Muscle of leg (tissue), 11 donors: ENCODE results near the gene FBLN2. TPM values are rescaled to one million over a fixed set of nuclear protein-coding genes. Genes with fewer than 3 reads are reported as not detected.
A peak's percentile ranks its signal among the peaks of the same experiment; 100 is the strongest.

ENCODE experiments used
- DNase-seq: peaks from one replicate; pipeline ENCODE4 v3.0.0; 2013
- H3K27ac ChIP-seq: one replicate; pipeline ENCODE4 v1.5.1; 2013; ENCODE audit warnings: mild to moderate bottlenecking, low read length, control low read depth
- H3K27me3 ChIP-seq: one replicate; pipeline ENCODE4 v1.6.1; 2013; ENCODE audit warnings: low read length; ENCODE audit not compliant: control insufficient read depth, insufficient read depth
- H3K36me3 ChIP-seq: one replicate; pipeline ENCODE4 v1.6.1; 2013; ENCODE audit warnings: low read length; ENCODE audit not compliant: control insufficient read depth, insufficient read depth
- H3K4me1 ChIP-seq: one replicate; pipeline ENCODE4 v1.6.1; 2013; ENCODE audit warnings: low read length; ENCODE audit not compliant: control insufficient read depth, insufficient read depth
- H3K4me3 ChIP-seq: one replicate; pipeline ENCODE4 v1.5.1; 2013; ENCODE audit warnings: low read length, control low read depth
- H3K9me3 ChIP-seq: replicated peaks from 2 replicates; pipeline ENCODE4 v1.6.1; 2013; ENCODE audit warnings: low read depth, low read length; ENCODE audit not compliant: control insufficient read depth
- WGBS: methylation state at CpG from one replicate; pipeline ENCODE4 v1.1.5; 2013; ENCODE audit warnings: missing lambda C conversion rate; ENCODE audit not compliant: insufficient coverage; 5-methylcytosine and 5-hydroxymethylcytosine counted together
- polyA plus RNA-seq, 8 donors: library from polyadenylated mRNA; unstranded; fragments of 120-200 nt; gene quantifications; one replicate each; pipeline versions ENCODE4 v1.2.1 to v1.2.3, GENCODE V29; 2013; ENCODE audit warnings: inconsistent platforms in 1 of 8, low replicate concordance in 1 of 8; ENCODE audit not compliant: insufficient read length in 8 of 8, insufficient read depth in 1 of 8
- total RNA-seq: library from RNA; stranded (reverse); fragments of 120-200 nt; gene quantifications from one replicate; pipeline ENCODE4 v1.2.4, GENCODE V29; 2013

Gene FBLN2
- total and polyA plus RNA-seq, 9 donors, result 24.4 to 78.6 (median 61.1) TPM

- Histone ChIP-seq H3K27me3 (peaks cover 6% of the 10 kb centered on the region), H3K36me3 (no peaks in the 10 kb centered on the region), H3K27ac (no peak overlapping the region), H3K9me3 (peaks cover 2% of the 10 kb centered on the region), H3K4me3 (no peak overlapping the region), H3K4me1 (peaks cover 29% of the 10 kb centered on the region)
- DNase-seq, result no peak
- 79% methylated on average over 6 of the region's 9 CpGs for WGBS
Measured at GRCh38 chr3:13538520-13539291, 10.2 kb upstream of the FBLN2 start.

GRCh38 chr3:13539292-13539638 is 9.7 kb upstream of the FBLN2 start:
- Histone ChIP-seq H3K4me1 (peaks cover 29% of the 10 kb centered on the region), H3K4me3 (no peak overlapping the region), H3K27ac (no peak overlapping the region), H3K36me3 (no peaks in the 10 kb centered on the region), H3K9me3 (peaks cover 2% of the 10 kb centered on the region), H3K27me3 (peaks cover 6% of the 10 kb centered on the region)
- DNase-seq, result no peak
- 67% methylated on average over 1 of the region's 5 CpGs for WGBS

- 59% methylated on average over 6 of the region's 8 CpGs for WGBS
- Histone ChIP-seq H3K27ac (no peak overlapping the region), H3K4me1 (peaks cover 29% of the 10 kb centered on the region), H3K9me3 (peaks cover 2% of the 10 kb centered on the region), H3K4me3 (no peak overlapping the region), H3K27me3 (peaks cover 6% of the 10 kb centered on the region), H3K36me3 (no peaks in the 10 kb centered on the region)
- no peak for DNase-seq
Measured at GRCh38 chr3:13539671-13540070, 9.3 kb upstream of the FBLN2 start.

GRCh38 chr3:13540297-13540995 is 8.5 kb upstream of the FBLN2 start:
- 59% methylated on average over 4 of the region's 4 CpGs for WGBS
- no peak for DNase-seq
- H3K9me3 ChIP-seq, result peaks cover 2% of the 10 kb centered on the region

GRCh38 chr3:13541691-13542090 is 7.2 kb upstream of the FBLN2 start:
- no peaks in the 10 kb centered on the region for H3K36me3 ChIP-seq
- H3K27me3 ChIP-seq, result peaks cover 3% of the 10 kb centered on the region
- H3K4me3 ChIP-seq, result no peak overlapping the region
- no peak for DNase-seq
- no peak overlapping the region for H3K27ac ChIP-seq
- H3K9me3 ChIP-seq, result no peaks in the 10 kb centered on the region
- no CpG with 5 or more reads among the region's 3 CpGs for WGBS
- peaks cover 18% of the 10 kb centered on the region for H3K4me1 ChIP-seq

More at GRCh38 chr3:13540297-13540995, 8.5 kb upstream of the FBLN2 start:
- no peaks in the 10 kb centered on the region for H3K36me3 ChIP-seq
- H3K4me3 ChIP-seq, result no peak overlapping the region
- no peak overlapping the region for H3K27ac ChIP-seq
- H3K4me1 ChIP-seq, result peaks cover 27% of the 10 kb centered on the region
- H3K27me3 ChIP-seq, result peaks cover 4% of the 10 kb centered on the region

GRCh38 chr3:13542142-13542541 is 6.8 kb upstream of the FBLN2 start:
- WGBS, result no CpG with 5 or more reads among the region's 3 CpGs
- Histone ChIP-seq H3K27me3 (peaks cover 3% of the 10 kb centered on the region), H3K4me3 (no peak overlapping the region), H3K36me3 (no peaks in the 10 kb centered on the region), H3K27ac (no peak overlapping the region), H3K9me3 (no peaks in the 10 kb centered on the region), H3K4me1 (peaks cover 20% of the 10 kb centered on the region)
- no peak for DNase-seq

GRCh38 chr3:13543253-13543652 is 5.7 kb upstream of the FBLN2 start:
- DNase-seq, result peak; percentile 78
- WGBS, result 17% methylated on average over 1 of the region's 5 CpGs
- H3K36me3 ChIP-seq, result no peaks in the 10 kb centered on the region
- H3K4me1 ChIP-seq, result peaks cover 23% of the 10 kb centered on the region
- H3K4me3 ChIP-seq, result no peak overlapping the region
- H3K27me3 ChIP-seq, result peaks cover 9% of the 10 kb centered on the region
- peak overlapping the region; percentile 20 for H3K27ac ChIP-seq
- no peaks in the 10 kb centered on the region for H3K9me3 ChIP-seq

GRCh38 chr3:13544293-13544831 is 4.6 kb upstream of the FBLN2 start:
- Histone ChIP-seq H3K27me3 (peaks cover 14% of the 10 kb centered on the region), H3K9me3 (no peaks in the 10 kb centered on the region), H3K4me1 (peaks cover 29% of the 10 kb centered on the region), H3K36me3 (no peaks in the 10 kb centered on the region), H3K27ac (no peak overlapping the region), H3K4me3 (no peak overlapping the region)
- DNase-seq, result no peak
- 100% methylated on average over 1 of the region's 6 CpGs for WGBS

- H3K27ac ChIP-seq, result no peak overlapping the region
Measured at GRCh38 chr3:13544951-13545651, 3.8 kb upstream of the FBLN2 start.

GRCh38 chr3:13545952-13546454 is 2.9 kb upstream of the FBLN2 start:
- Histone ChIP-seq H3K4me1 (peaks cover 26% of the 10 kb centered on the region), H3K27ac (no peak overlapping the region), H3K36me3 (no peaks in the 10 kb centered on the region), H3K4me3 (no peak overlapping the region), H3K9me3 (no peaks in the 10 kb centered on the region), H3K27me3 (peaks cover 22% of the 10 kb centered on the region)
- no peak for DNase-seq
- 47% methylated on average over 3 of the region's 9 CpGs for WGBS

More at GRCh38 chr3:13544951-13545651, 3.8 kb upstream of the FBLN2 start:
- H3K4me3 ChIP-seq, result no peak overlapping the region
- DNase-seq, result no peak
- peaks cover 30% of the 10 kb centered on the region for H3K4me1 ChIP-seq
- peaks cover 18% of the 10 kb centered on the region for H3K27me3 ChIP-seq
- H3K9me3 ChIP-seq, result no peaks in the 10 kb centered on the region
- WGBS, result 69% methylated on average over 7 of the region's 9 CpGs
- H3K36me3 ChIP-seq, result no peaks in the 10 kb centered on the region
